Esophagus (tissue), 2 donors: ENCODE data around the gene ERH. TPM values are rescaled to one million over a fixed set of nuclear protein-coding genes. Genes with fewer than 3 reads are reported as not detected.

Source experiments
- H3K27ac ChIP-seq, 2 donors: one replicate each; pipeline ENCODE4 v1.5.1; 2013; ENCODE audit warnings: low read depth in 2 of 2, mild to moderate bottlenecking in 2 of 2, inconsistent platforms in 1 of 2, low read length in 1 of 2, moderate library complexity in 1 of 2
- H3K27me3 ChIP-seq, 2 donors: one replicate each; pipeline ENCODE4 v1.6.1; 2013; ENCODE audit warnings: low read length in 2 of 2, control low read depth in 1 of 2, mild to moderate bottlenecking in 1 of 2; ENCODE audit not compliant: insufficient read depth in 2 of 2, control insufficient read depth in 1 of 2
- H3K36me3 ChIP-seq, 2 donors: one replicate each; pipeline ENCODE4 v1.6.1; 2013; ENCODE audit warnings: low read length in 1 of 2; ENCODE audit not compliant: control insufficient read depth in 2 of 2, insufficient read depth in 2 of 2
- H3K4me1 ChIP-seq, 2 donors: one replicate each; pipeline ENCODE4 v1.6.1; 2013; ENCODE audit warnings: low read length in 1 of 2; ENCODE audit not compliant: control insufficient read depth in 2 of 2, insufficient read depth in 2 of 2
- H3K4me3 ChIP-seq, 2 donors: one replicate each; pipeline ENCODE4 v1.5.1; 2013; ENCODE audit warnings: low read length in 2 of 2, mild to moderate bottlenecking in 2 of 2, low read depth in 1 of 2, moderate library complexity in 1 of 2
- H3K9me3 ChIP-seq, 2 donors: one replicate each; pipeline ENCODE4 v1.6.1; 2013; ENCODE audit warnings: mild to moderate bottlenecking in 2 of 2, low read depth in 1 of 2, low read length in 1 of 2, moderate library complexity in 1 of 2; ENCODE audit not compliant: control insufficient read depth in 2 of 2, insufficient read depth in 1 of 2
- WGBS, 2 donors: extraction: QIAGEN DNeasy Blood & Tissue Kit; methylation state at CpG; one replicate each; pipeline ENCODE4 v1.1.7; 2013; 5-methylcytosine and 5-hydroxymethylcytosine counted together
- polyA plus RNA-seq, 2 donors: library from polyadenylated mRNA; stranded (reverse); fragments of 200-250 nt; gene quantifications; one replicate each; pipeline ENCODE4 v1.2.3, GENCODE V29; 2013
- donor health status: healthy with polysubstance abuse.
- donor health status: Bipolar disorder and iron deficiency.

ERH gene
- polyA plus RNA-seq, 2 donors: 95.4 to 111 TPM

DNA sequence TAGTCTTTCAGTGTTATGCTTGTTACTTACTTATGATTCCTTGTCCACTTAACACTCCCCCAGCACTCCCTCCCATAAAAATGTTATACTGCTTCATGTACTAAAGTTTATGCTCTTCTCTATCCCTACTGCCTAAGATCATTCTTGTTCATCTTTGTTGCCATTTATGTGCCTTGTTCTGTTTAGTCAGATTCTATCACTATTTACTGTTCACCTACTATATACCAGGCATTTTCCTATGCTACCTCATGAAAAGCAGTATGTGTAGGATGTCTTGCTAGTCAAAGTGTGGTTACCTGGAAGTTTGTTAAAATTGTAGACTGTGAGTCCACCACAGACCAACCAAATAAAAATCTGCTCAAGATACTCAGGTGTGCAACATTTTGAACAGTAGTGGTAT lies 23.9 kb downstream of the ERH start:
- no peaks in the 10 kb centered on the region for H3K36me3 ChIP-seq
- H3K4me1 ChIP-seq: no peaks in the 10 kb centered on the region
- no peaks in the 10 kb centered on the region for H3K27me3 ChIP-seq
- H3K4me3 ChIP-seq: no peak overlapping the region
- no peaks in the 10 kb centered on the region for H3K9me3 ChIP-seq
- H3K27ac ChIP-seq: no peak overlapping the region

- Histone ChIP-seq H3K27me3 (no peaks in the 10 kb centered on the region), H3K4me1 (no peaks in the 10 kb centered on the region), H3K4me3 (no peak overlapping the region), H3K27ac (no peak overlapping the region), H3K36me3 (no peaks in the 10 kb centered on the region), H3K9me3 (no peaks in the 10 kb centered on the region)
- WGBS, 2 donors: 44 to 79% methylated on average over 1 of the region's 1 CpG
Observed at GRCh38 chr14:69373104-69373503, 25.0 kb downstream of the ERH start.

DNA sequence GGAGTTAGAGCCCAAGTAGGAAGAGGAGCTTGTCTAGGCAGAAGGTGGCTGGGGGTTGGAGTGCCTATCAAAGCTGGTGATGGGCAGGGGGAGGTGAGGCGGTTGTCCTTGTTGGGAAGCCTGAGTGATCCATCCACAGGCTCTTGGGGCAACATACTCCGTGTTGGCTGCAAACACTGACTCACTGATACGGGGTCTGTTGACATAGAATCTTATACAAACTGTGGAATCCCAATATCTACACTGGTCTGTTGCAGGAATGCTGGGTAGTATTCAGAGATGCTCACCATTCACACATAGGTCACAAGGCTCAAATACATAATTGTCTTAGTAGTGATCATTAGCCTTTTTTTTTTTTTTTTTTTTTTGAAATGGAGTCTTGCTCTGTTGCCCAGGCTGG lies 26.0 kb downstream of the ERH start:
- no peaks in the 10 kb centered on the region for H3K36me3 ChIP-seq
- 85 to 94% methylated on average over 3 of the region's 3 CpGs for WGBS, 2 donors
- H3K27me3 ChIP-seq: no peaks in the 10 kb centered on the region
- H3K27ac ChIP-seq: no peak overlapping the region
- no peaks in the 10 kb centered on the region for H3K9me3 ChIP-seq
- no peaks in the 10 kb centered on the region for H3K4me1 ChIP-seq
- H3K4me3 ChIP-seq: no peak overlapping the region

DNA sequence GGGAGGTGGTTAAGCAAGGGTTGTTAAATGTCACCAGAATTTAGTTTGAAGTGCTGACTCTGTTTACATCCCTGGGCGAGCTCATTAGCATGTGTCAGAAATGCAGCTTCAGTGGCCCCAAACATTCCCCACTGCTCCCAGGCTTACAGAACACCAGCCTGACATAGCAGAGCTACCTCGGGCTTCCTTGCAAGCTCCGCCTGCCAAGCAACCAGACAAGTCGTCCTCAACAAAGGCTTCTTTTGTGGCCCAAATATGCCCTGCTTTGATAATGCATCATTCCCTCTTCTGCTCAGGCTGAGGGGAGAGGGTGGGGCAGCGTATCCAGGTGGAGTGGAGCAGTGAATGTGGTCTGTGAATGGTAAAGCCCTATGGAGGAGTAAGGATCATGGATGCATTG lies 28.0 kb downstream of the ERH start:
- no peaks in the 10 kb centered on the region for H3K9me3 ChIP-seq
- H3K4me1 ChIP-seq: no peaks in the 10 kb centered on the region
- H3K27ac ChIP-seq: no peak overlapping the region
- H3K4me3 ChIP-seq: no peak overlapping the region
- H3K27me3 ChIP-seq: no peaks in the 10 kb centered on the region
- WGBS, 2 donors: 61 to 70% methylated on average over 5 of the region's 5 CpGs
- no peaks in the 10 kb centered on the region for H3K36me3 ChIP-seq

DNA sequence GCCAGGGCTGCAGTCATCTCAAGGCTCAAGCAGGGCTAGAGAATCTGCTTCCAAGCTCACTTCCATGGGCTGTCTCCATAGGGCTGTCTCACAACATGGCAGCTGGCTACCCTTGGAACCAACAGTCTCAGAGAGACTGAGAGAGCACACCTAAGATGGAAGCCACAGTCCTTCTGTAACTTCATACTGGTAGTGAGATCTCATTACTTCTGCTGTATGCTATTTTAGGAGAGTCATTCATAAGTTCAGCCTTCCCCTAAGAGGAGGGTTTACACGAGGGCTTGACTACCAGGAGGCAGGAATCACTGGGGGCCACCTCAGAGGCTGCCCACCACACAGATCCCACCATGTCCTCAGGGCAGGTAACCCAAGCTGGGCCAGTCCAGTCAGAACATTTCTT lies 29.7 kb downstream of the ERH start:
- 79 to 81% methylated on average over 1 of the region's 1 CpG for WGBS, 2 donors
- no peaks in the 10 kb centered on the region for H3K27me3 ChIP-seq
- H3K36me3 ChIP-seq: no peaks in the 10 kb centered on the region
- H3K9me3 ChIP-seq: no peaks in the 10 kb centered on the region
- no peak overlapping the region for H3K4me3 ChIP-seq
- H3K4me1 ChIP-seq: no peaks in the 10 kb centered on the region
- no peak overlapping the region for H3K27ac ChIP-seq

DNA sequence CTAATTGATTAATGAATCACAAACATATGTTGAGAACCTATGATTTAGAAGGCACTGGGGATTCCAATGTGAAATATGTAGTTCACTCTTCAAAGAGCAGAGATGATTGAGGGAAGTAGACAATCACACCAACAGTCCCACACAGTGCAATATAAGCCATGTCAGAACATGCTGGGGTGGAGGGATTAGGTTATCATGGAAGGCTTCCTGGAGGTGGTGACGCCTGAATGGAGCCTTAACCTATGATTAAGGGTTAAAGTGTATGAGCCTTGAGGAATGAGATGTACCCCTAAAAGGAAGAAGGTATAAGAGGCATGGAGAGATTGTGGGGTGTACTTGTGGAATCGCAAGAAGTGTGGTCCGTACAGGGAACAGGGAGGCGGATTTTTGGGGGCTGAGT lies 31.3 kb downstream of the ERH start:
- Histone ChIP-seq H3K27ac (no peak overlapping the region), H3K9me3 (no peaks in the 10 kb centered on the region), H3K4me3 (no peak overlapping the region), H3K4me1 (no peaks in the 10 kb centered on the region), H3K27me3 (no peaks in the 10 kb centered on the region), H3K36me3 (no peaks in the 10 kb centered on the region)
- WGBS, 2 donors: 97 to 98% methylated on average over 4 of the region's 4 CpGs

- Histone ChIP-seq H3K4me1 (no peaks in the 10 kb centered on the region), H3K9me3 (no peaks in the 10 kb centered on the region), H3K27ac (no peak overlapping the region), H3K27me3 (no peaks in the 10 kb centered on the region), H3K36me3 (no peaks in the 10 kb centered on the region), H3K4me3 (no peak overlapping the region)
- 51 to 58% methylated on average over 3 of the region's 3 CpGs for WGBS, 2 donors
Observed at GRCh38 chr14:69366069-69366468, 32.0 kb downstream of the ERH start.

GRCh38 chr14:69364378-69364777 lies 33.7 kb downstream of the ERH start:
- no peaks in the 10 kb centered on the region for H3K4me1 ChIP-seq
- H3K4me3 ChIP-seq: no peak overlapping the region
- 82 to 88% methylated on average over 2 of the region's 2 CpGs for WGBS, 2 donors
- H3K27me3 ChIP-seq: no peaks in the 10 kb centered on the region
- no peak overlapping the region for H3K27ac ChIP-seq
- H3K36me3 ChIP-seq: no peaks in the 10 kb centered on the region
- no peaks in the 10 kb centered on the region for H3K9me3 ChIP-seq

GRCh38 chr14:69363964-69364363 lies 34.1 kb downstream of the ERH start:
- Histone ChIP-seq H3K9me3 (no peaks in the 10 kb centered on the region), H3K27ac (no peak overlapping the region), H3K27me3 (no peaks in the 10 kb centered on the region), H3K4me1 (no peaks in the 10 kb centered on the region), H3K4me3 (no peak overlapping the region), H3K36me3 (no peaks in the 10 kb centered on the region)
- WGBS, 2 donors: 84 to 90% methylated on average over 4 of the region's 4 CpGs

- Histone ChIP-seq H3K36me3 (no peaks in the 10 kb centered on the region), H3K27ac (no peak overlapping the region), H3K27me3 (no peaks in the 10 kb centered on the region), H3K9me3 (no peaks in the 10 kb centered on the region), H3K4me1 (no peaks in the 10 kb centered on the region), H3K4me3 (no peak overlapping the region)
- WGBS, 2 donors: 57 to 58% methylated on average over 9 of the region's 9 CpGs
Observed at GRCh38 chr14:69363055-69363454, 35.0 kb downstream of the ERH start.
